HT1080 (cell line): ENCODE results near the gene ENOX1. TPM values are rescaled to one million over a fixed set of nuclear protein-coding genes. Genes with fewer than 3 reads are reported as not detected.
"Not testable (repeated sequence)": the region's sequence is repeated elsewhere in the genome, so short reads cannot be mapped to it uniquely, and the experiment has no call there.

ENCODE experiments used
- DNase-seq: peaks from one replicate; pipeline ENCODE4 v3.0.0-alpha.2; 2015; ENCODE audit warnings: low read depth
- total RNA-seq: library from RNA; depleted of rRNA; stranded (reverse); fragments of >200 nt; shearing (Covaris generic); gene quantifications from 2 replicates; pipeline ENCODE4 v1.2.3, GENCODE V29; 2014

ENOX1 gene
- total RNA-seq, 1 experiment from 2014 or later = 3.2 TPM

DNA sequence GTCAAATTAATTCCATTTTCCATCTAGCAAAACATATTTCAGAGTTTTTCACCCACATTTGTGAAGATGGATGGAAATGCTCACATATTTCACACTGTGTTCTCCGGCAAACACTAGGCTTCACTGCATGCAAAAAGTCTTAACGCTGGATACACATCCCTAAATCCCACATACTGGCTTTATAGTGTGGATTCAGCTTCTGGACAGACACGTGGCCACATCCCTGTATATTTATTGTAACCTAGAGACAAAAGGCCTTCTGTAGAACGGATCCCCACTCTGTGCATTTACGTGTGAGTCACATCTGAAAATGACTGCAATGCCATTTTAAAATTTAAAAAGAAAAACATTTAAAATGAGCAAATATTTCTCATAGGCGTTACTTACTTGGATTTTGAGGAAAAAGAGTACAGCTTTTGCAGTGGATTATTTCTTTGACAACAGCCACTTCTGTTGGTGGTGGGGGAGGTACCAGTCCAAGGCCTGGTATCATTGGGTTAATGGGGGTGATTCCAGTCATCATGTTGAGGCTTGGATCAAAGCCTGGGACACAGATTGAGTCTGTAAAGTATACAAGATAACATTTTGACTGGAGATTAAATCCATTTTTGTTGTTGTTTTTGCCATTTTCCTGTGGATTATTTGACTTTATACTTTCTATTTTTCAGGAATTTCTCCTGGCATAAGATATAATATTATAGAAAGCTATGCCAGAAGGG, 425.7 kb downstream of the ENOX1 start:
- DNase-seq = peak; percentile 60

DNA sequence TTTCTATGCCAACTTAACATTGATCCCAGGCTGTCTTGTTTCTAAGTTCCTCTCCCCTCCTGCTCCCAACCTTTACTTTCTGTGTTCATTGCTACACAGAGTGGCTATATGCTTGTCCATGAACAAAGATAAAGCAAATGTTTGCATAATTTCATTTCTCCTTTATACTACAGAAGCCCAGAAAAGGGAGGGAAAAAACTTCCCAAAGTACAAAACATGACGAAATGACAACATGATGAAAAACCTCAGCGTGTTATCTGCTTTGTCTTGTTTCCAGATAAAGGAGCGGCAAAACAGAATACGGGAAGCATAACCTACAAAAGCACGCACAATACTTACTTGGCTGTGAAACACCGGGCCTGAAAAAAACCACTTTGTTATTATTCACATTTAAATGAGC, 426.6 kb downstream of the ENOX1 start:
- DNase-seq = no peak

DNA sequence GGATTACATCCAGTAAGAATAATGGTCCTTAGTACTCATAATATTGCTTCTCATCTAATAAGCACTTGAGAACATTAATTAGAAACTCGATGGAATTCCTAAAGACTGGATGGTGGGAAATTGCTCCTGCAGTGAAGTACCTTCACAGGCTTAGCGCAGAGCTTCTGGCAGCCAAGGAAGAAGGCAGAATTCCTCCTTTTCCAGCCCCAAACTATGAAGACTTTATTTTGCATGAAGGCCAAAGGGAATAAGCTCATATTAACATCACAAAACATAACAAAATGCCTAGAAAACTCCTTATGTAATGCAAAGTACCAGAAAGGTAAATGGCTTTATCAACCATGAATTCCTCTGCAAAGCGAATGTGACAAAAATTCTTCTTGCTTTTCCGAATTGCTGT, 427.2 kb downstream of the ENOX1 start:
- DNase-seq = no peak

DNA sequence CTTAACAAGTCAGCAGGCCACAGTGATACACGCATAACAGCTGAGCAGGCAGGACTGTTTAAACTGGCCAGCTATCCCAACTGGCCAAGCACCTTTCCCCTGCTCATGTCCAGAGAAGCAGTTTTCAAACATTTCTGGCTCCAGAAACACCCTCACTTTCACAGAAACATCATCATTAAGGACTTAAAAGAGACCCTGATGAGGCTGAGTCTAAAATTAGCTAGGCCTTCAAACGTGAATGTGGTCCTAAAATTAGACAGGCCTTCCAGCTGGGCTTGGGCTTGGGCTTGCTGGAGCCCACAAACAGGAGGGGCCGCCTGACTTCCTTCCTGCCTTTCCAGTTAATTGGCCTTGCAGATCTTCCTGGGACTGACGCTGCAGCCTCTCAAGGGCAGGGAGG, 429.2 kb downstream of the ENOX1 start:
- DNase-seq = no peak

DNA sequence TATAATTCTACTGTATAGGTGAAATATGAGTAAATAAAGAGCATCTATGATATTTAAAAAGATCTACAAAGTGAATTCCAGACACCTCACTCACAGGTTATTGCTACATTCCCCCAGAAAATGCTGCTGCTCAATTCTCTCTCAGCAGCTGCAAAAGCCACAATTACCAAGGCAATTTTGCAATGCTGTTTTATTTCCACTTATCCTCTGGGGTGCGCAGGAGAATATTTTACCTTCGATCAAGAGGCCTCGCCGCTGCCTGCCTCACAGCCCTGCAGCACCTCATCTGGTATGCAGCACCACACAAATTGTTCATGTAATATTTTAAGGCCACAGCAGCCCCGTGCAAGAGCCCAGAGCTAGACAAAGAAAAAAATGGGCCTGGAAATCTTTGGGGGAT, 430.2 kb downstream of the ENOX1 start:
- DNase-seq = no peak

DNA sequence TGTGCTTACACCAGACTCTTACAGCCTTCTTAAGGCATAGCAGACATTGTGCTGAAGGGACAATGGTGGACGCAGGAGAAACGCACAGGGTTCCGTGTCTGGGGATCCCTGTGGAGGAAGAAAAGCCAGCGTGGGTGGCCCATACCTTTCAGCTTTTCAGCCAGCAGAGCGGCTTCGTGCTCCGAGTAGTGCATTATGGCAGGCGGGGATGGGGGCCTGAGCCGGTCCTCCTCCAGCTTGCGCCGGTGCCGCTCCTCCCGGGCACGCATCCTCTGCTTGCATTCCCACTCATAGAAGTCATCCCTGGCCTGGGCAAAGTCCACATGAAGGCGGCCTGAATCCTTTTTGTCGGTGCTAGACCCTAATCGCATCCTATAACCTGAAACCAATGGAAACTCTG, 431.0 kb downstream of the ENOX1 start:
- no peak for DNase-seq

DNA sequence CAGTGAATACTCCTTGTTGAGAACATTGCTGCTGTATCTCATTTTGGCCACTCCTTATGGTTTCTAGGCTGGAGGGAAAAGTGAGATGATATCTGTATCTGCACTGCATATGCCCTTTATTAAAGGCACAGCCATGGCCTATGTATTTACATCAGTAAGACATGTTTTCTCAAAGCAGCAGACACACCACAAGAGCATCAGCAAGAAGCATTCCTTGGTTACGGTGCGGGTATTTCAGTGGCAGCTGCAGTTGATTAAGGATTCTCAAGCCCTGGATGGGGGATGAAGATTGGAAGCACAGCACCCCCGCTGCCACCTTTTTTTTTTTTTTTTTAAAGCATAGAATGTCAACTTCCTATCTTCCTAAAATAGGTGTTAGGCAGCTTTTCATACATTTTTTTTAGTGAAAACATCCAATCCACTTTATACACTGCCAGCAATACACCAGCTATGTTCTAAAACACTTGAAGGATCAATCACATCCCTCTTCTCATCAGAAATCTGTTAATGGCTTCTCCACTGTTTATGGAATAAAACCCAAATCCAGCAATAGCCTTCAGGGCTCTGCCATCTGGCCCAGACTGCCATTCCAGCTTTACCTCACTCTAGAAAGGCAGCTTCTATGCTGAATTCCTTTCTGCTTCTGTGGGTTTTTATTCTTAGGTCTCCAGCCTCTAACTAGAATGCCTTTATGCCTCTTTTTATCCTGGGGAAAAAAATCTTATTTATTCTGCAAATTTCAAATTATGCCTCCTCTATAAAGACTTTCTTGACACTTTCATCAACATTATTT, 432.4 kb downstream of the ENOX1 start:
- DNase-seq = no peak

DNA sequence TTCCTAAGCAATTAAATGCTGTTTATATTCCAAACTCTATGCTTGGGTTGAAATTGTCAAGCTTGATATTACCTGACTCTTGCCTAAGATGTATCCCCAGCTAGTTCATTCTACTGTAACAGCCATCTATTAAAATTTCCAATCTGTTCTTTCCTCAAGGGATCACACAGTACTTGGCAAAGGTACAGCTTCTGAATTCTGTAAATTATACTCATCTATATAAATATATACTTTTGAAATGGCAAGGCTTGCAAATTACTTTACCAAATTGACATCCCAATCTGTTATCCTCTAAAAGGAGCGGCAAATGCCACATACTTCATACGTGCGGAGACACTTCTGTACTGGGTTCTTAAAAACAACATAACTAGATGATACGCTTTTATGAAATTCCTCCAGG, 433.1 kb downstream of the ENOX1 start:
- DNase-seq = no peak

DNA sequence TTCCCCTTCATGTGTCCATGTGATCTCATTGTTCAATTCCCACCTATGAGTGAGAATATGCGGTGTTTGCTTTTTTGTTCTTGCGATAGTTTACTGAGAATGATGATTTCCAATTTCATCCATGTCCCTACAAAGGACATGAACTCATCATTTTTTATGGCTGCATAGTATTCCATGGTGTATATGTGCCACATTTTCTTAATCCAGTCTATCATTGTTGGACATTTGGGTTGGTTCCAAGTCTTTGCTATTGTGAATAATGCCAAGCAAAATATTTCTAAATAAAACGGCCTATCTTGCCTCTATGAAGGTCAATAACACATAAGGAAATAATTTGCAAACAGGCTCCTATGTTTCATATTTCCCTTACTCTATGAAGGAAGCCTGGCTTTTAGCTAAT, 435.2 kb downstream of the ENOX1 start:
- DNase-seq = not testable (repeated sequence)

DNA sequence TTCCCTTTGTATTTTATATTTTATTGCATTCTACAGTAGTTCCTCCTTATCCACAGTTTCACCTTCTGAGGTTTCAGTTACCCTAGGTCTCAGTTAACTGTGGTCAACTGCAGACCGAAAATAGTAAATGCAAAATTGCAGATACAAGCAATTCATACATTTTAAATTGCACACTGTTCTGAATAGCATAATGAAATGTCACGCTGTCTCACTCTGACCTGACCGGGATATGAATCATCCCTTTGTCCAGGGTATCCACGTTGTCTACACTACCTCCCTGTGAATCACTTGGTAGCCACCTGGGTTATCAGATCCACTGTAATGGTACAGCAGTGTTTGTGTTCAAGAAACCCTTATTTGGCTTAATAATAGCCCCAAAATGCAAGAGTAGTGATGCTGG, 438.4 kb downstream of the ENOX1 start:
- DNase-seq = peak; percentile 83

DNA sequence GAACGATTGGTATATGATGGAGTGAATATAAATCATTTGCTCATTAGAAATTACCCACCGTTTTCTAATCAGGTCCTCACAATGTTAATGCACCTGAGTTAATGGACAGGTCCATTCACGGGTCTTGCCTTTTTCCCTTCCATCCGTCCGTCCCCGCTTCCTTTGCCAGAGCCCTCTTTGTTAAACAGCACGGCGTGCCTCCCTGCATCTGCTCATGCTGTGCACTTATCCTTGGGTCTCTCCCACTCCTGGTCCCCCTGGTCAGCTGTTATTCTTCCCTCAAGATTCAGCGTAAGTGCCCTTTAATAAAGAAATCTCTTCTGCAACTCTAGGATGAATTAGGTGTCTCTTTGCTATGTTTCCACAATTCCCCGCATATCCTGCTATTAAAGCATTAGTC, 438.9 kb downstream of the ENOX1 start:
- no peak for DNase-seq

DNA sequence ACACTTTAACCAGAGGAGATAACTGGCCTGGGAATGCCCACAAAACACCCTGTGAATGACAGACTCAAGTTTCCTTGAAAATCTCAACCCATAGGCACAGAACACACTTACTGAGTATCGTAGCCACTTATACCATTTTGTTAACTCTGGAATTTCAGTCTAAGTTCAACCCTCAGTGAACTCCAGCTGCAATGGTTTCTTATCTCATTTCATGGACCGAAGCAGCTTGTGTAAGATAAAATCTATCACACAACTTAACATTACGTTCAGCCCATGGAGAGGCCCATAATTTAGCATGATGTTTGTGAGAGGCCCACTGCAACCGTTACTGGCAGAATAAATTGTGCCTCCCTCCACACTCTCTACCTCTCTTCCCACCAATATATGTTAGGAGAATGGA, 440.3 kb downstream of the ENOX1 start:
- no peak for DNase-seq

DNA sequence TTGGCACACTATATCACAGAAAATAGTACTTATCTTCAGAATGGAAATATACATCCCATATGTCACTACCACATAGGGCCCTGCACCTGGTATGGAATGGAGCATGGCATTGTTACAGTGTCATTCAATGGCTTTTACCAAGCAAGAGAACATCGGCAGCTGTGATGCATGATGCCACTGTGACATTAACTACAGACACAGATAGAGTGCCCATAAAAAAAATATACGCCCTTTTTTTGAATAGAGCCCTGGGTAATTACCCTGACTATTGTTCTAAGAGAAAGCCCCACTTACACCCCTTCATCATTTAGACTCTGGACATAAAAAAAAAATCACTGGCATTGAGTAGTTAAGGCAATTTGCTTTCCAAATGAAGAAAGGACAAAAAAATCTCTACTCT, 443.1 kb downstream of the ENOX1 start:
- no peak for DNase-seq

DNA sequence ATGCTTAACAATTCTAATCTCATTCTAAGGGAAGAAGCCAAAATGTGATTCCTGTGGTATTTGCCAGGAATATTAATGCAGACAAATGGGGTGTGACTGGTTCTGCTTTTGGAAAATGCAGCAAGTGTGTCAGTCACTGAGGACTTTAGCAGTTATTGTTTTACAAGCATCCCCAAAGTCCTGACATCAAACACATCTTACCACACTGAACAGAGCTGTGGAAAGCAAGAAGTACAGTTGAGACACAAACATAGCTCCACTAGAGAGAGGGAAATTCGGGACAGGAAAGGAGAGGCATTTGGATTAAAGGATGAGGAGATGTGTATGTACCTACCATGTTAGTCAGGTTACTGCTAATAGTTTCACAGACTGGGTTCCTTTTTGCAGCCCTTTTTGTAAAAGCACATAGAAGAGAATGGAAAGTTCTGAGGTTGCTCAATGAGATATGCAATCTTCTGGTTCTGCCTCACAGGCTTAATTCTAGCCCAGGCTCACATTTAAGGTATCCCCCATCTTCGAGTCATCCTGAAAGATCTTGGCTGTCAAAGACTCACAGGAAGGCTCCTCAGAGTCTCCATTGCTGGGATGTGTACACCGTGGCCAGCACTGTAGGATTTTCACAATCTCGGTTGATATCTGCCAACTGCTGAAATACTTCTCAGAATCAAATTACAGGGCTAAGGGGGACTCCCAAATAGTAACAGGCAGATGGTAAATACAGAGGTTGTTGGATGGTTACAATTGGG, 446.8 kb downstream of the ENOX1 start:
- no peak for DNase-seq

DNA sequence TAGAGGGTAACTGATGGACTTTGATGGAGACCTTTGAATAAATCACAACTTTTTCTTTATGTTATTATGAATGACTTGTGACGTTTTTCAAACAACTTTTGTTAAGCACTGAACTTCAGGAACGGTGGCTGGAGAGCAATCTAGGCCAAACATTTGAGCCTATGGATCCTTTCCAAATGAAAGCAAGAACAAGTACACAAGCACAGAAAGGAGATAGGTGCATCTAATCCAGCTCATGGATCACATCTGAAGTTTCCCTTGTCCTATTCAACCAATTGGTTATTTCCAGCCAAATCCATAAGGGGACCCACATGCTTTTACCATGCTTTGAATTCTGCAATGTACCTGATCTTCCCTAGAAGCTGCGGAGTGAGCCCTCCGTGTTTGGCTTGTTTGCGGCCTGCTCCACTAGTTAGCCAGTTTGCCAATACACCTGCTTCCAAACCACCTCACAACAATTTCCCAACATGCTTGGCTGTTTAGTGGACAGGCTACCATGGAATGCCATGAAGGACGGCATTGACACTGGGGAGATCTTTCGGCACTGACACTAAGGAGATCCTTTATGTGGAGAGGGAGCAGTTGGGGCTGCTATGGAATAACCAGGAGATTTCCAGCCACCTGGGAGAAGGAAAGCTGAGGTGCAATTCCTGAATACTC, 447.5 kb downstream of the ENOX1 start:
- DNase-seq = no peak

DNA sequence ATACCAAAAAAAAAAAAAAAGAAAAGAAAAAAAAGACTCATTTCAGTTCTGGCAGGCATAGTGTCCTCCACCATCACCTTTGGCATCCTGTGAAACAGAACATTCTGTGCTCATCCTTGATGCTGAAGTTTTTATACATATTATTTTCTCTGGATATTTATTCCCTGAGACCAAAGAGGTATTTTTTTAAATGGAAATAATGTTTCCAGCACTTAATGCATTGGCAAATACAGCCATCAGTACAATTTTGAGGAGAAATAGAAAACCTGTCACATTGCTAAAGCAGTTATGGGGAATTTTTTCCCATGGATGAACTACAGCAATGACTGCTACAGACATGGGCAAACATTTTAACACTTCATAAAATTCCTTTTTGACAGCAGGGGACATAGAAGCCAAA, 451.0 kb downstream of the ENOX1 start:
- no peak for DNase-seq

DNA sequence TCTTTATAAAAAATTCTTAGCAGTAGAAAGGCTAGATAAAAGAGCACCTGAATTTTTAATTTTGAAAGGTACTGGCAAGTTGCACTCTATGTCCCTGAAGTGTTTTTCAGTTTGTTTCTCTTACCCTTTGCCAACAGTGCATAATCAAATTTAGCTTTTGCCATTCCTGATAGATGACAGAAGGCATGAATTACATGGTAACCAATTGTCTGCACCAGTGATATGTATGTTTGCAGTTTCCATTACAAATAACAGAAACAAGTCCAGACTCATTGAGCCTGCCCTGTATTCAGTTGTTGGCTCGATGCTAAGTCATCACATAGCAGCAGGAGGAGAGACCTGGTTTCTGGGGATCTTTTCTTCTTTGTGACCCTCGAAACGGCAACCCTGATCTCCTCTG, 453.6 kb downstream of the ENOX1 start:
- DNase-seq = no peak

DNA sequence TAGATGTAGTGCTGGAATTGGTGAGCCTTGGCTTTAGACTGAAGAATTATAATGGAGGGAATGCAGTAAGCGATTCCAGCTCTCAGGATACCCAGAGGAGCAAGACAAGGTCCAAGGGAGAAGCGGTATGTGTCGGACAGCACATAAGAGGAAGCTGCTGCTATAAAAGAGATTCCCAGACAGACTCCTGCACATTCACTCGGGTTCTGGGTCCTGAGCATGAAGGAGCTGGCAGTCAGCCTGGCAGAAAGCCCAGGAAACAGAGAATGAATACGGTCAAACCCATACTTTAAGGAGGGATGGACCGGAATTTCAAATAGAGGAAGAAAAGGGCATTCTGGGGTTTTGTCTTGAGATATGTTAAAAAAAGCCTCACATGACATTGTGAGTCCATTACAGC, 455.1 kb downstream of the ENOX1 start:
- DNase-seq = no peak

DNA sequence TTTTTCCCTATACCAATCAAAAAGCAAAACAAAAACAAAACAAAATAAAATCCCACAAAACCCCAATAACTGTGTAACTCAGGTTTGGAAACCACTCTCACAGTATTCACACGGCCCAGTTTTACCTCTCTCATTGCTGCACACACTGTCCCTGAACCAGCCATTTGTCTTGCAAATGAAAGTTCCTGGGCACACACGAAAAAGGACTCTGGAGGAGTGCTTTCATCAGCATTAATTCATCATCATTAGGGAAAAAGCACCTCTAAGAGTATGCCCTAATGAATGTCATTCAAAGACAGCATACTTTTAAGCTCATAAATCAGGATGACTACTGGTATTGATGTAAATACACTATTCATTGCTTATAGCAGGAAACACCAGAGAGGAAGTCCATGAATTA, 457.1 kb downstream of the ENOX1 start:
- DNase-seq = no peak

DNA sequence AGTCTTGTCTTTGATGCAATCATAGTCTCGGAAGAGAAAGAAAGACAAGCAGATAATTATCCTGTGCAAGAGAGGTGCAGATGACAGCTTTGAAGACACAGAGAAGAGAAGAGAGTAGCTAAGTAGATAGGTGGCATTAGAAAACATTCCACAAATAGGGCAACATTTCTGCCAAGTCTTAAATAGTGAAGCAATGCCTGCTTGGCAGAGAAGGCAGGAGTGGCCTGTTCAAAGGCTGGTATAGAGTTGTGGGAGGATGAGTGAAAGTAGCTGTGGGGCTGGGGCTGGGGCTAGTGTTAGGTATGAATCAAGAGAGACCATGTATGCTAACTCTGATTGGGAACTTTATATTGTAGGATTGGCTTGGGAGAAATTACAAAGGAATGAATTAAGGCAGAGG, 457.9 kb downstream of the ENOX1 start:
- no peak for DNase-seq

DNA sequence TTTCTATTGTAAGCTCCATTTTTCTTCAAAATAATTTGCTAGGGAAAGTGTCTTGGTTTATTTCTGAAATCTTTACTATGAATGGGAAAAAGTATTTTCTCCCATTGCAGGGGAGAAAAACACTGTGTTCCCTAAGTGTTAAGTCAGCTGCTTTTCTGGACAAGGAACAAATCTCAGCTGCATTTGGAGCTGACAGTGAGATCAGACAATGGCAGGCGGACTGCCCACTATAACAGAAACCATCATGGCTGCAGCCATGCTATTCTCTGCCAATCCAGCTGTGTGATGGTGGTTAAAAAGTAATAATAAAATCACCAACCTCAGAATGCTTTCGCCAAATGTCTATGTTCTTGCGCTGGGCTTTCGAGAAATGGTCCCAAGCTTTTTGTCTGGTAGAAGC, 460.7 kb downstream of the ENOX1 start:
- no peak for DNase-seq

DNA sequence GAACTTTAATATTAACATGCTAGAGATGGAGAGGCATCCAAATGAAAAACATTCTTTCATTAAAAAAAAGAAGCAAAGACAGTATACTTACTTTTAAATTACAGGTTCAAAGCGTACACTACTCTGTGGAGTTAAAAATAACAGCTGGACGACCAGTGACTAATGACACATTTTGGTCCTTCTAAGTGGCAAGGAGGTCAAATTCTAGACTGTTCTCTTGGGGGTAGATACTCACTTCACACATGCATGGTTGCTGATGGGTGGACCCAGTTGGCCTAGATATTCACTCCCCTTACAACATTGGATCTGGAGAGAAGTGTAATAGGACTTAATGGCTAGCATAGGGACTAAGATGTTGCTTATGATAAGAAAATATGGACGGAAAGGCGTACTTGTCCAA, 461.1 kb downstream of the ENOX1 start:
- no peak for DNase-seq
